NCI-H2196 (cell line): ENCODE data around the gene ACSF2.
A peak's percentile ranks its signal among the peaks of the same experiment; 100 is the strongest.

Experiments used
- DNase-seq: peaks from one replicate; lab custom pipeline; 2025; ENCODE audit not compliant: unreplicated experiment; lab: John Stamatoyannopoulos, UW

The ACSF2 gene

DNA sequence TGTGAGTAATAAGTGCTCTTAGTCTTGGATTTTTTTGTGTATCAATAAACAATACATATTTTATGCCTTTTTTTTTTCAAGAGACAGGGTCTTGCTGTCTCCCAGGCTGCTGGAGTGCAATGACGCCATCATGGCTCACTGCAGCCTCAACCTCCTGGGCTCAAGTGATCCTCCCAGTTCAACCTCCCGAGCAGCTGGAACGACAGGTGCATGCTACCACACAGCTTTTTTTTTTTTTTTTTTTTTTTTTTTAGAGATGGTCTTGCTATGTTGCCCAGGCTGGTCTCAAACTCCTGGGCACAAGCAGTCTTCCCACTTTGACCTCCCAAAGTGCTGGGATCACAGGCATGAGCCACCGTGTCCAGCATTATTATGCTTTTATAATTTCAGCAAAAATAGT, 13.0 kb downstream of the ACSF2 start:
- no peak for DNase-seq

- DNase-seq: peak; percentile 87
Measured at GRCh38 chr17:50440172-50440837, 14.3 kb downstream of the ACSF2 start.

DNA sequence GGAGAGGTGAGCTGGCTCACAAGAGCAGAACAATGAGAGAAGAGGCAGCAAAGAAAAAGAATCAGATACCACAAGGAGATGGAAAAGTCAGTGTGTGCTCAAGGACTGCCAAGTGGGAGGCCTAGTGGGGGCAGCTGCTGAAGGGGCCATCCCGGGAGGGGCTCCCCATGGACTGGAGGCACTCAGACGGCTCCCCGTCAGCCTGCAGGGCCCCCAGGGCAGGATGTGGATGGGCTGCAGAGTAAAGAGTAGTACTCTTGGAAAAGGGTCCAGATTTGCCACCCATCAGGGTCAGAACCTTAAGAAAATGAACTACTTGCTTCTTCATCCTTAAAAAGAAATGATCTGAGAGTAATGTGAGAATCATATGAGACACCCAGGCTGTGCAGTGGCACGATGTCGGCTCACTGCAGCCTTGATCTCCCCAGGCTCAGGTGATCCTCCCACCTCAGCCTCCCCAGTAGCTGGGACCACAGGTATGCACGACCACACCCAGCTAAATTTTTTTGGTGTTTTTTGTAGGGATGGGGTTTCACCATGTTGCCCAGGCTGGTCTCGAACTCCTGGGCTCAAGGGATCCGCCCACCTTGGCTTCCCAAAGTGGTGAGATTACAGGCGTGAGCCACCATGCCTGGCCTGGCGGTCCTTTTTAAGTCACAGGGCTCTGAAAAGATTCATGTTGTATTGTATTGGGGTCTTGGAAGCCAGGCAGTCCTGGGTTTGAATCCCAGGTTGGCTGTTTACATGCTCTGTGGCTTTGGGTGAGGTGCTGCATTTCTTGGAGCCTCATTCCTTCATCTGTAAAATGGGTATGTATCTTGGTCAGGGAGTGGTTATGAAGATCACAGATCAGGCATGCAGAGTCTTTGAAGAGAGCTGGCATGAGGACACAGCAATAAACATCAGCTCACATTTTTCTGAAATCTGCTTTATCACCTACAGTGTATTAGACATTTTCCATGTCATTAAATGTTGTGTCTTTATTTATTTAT, 15.1 kb downstream of the ACSF2 start:
- no peak for DNase-seq

- DNase-seq: no peak
Measured at GRCh38 chr17:50443505-50443974, 17.5 kb downstream of the ACSF2 start.

DNA sequence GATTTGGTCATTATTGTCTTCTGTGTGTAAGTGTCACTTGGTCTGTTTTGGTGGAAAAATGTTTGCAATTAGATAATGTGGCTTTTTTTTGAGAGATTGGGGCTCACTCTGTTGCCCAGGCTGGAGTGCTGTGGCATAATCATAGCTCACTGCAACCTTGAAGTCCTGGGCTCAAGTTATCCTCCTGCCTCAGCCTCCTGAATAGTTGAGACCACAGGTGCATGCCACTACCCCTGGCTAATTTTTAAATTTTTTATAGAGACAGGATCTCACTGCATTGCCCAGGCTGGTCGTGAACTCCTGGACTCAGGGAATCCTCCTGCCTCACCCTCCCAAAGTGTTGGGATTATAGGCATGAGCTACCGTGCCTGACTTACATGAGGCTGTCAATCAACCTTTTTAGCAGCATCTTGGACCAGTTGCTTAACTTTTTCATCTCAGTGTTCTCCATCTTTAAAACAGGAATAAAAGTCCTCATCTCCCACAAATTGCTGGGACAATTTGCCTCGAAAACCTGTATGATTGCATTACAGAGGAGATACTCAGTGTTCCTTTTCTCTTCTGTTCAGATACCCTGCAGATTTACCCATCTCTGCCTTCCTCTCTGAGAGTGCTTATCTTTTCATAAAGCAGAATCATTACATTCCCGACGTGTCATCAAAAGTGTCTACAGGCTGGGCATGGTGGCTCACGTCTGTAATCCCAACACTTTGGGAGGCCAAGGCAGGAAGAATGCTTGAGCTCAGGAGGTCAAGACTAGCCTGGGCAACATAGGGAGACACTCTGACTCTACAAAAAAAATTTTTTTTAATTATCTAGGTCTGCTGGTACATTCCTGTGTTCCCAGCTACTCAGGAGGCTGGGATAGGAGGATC, 19.1 kb downstream of the ACSF2 start:
- no peak for DNase-seq

DNA sequence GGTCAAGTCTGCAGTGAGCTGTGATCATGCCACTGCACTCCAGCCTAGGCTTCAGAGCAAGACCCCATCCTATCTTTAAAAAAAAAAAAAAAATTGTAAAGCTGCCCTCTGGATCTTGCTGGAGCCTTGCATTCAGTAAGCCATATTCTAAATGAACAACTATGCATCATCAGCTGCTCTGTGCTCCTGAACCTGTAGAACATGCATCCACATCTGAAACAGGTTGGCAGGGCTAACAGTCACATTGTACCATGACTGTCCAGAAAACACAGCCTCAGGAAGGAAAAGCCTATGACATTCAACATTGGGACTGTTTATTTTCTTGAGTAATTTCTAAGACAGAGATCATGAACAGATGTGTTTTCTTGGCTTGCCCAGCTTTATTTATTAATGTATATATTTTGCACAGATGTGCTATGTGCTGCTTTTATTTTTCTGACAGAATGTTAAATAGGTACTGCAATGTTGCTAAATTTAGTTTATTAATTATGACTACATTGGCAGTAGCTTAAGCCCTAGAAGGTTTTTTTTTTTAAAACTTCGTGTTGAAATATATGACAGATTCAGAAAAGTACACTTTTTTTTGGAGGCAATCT, 19.8 kb downstream of the ACSF2 start:
- no peak for DNase-seq

DNA sequence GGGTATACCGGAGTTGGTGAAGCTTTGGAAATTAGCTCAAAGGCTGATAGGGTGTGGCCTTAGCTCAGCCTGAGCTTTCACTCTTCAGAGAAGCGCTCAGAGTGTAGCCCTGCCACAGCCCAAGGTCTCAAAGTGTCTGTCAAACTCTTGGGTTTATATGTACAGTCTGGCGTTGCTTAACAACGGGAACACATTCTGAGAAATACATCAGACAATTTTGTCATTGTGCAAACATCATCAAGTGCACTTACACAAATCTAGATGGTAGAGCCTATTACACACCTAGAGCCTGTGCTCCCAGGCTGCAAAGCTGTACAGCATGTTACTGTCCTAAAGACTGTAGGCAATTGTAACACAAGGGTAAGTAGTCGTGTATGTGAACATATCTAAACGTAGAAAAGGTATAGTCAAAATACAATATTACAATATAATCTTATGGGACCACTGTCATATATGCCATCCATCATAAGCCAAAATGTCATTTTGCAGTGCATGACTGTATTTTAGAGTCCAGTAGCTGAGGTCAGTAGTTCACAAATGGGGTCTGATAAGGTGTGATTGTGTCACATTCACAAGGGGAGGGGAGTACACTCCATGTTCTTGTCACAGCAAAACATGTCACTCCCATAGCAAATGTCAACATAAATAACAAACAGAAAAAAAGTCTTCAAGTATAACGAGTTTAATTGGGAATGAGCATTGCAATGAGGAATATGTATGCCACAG, 22.0 kb downstream of the ACSF2 start:
- DNase-seq: peak; percentile 62

- no peak for DNase-seq
Measured at GRCh38 chr17:50448643-50449042, 22.6 kb downstream of the ACSF2 start.

DNA sequence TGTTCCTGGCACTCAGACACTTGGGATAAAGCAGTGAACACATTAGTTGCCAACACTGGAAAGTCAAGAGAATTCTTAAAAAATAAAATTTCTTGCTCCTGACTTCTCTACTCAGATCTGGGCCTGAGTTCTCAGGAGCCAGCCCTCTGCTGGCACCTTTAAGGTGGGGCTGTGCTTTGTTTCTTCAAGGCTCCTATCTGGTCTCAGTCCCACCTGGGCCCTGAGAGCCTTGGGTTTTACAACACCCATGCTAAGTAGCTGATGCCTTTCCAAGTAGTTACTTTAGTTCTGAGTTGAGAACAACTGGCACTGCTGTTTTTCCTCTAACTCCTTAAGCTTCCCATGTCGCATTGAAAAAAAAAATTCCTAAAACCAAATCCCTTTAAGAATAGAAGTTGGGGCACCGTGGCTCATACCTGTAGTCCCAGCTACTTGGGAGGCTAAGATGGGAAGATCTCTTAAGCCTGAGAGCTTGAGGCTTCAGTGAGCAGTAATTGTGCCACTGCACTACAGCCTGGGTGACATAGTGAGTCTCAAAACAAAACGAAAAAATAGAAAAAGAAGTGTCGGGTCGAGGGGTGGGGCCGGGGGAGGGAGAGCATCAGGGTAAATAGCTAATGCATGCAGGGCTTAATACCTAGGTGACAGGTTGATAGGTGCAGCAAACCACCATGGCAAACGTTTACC, 26.1 kb downstream of the ACSF2 start:
- DNase-seq: no peak

DNA sequence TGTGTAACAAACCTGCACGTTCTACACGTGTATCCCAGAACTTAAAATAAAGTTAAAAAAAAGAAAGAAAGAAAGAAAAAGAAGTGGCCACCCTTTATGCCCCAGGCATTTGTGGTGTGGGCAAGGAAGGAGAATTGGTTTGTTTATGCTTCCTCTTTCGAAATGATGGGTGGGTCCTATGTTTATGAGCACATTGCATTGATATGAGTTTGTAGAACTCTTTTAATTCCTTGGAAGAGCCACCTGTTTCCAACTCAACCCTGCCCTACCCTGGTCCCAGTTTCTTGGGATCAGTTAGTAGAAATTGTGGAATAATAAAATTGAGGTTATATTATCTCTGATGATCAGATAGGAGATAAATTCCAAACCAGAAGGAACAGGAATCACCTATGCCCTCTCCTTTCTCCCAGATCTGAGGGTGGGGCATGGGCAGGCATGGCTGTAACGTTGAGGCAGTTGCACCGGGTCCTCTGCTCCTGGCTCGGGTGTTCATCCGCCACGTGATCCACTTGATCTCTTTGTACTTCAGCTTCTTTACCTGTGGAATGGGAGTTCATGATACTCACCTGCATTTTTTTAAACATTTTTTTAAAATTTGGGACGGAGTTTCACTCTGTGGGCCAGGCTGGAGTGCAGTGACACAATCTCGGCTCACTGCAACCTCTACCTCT, 26.7 kb downstream of the ACSF2 start:
- no peak for DNase-seq

DNA sequence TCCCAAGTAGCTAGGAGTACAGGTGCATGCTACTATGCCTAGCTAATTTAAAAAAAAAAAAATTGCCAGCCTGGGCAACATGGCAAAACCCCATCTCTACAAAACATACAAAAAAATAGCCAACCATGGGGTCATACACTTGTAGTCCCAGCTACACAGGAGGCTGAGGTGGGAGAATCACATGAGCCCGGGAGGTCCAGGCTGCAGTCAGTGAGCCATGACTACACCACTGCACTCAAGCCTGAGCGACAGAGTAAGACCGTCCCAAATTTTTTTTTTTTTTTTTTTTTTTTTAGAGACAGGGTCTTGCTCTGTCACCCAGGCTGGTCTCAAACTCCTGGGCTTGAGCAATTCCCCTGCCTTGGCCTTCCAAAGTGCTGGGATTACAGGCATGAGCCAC, 27.9 kb downstream of the ACSF2 start:
- DNase-seq: no peak

- no peak for DNase-seq
Measured at GRCh38 chr17:50457621-50458020, 31.6 kb downstream of the ACSF2 start.

- DNase-seq: no peak
Measured at GRCh38 chr17:50458270-50458669, 32.3 kb downstream of the ACSF2 start.

GRCh38 chr17:50458701-50459676, 33.0 kb downstream of the ACSF2 start:
- peak; percentile 73 for DNase-seq

GRCh38 chr17:50459756-50460155, 33.7 kb downstream of the ACSF2 start:
- DNase-seq: no peak

- DNase-seq: no peak
Measured at GRCh38 chr17:50460831-50461526, 35.0 kb downstream of the ACSF2 start.

- DNase-seq: no peak
Measured at GRCh38 chr17:50461550-50462132, 35.6 kb downstream of the ACSF2 start.
